H9 (cell line): ENCODE measurements around the gene PLD3. TPM values are rescaled to one million over a fixed set of nuclear protein-coding genes. Genes with fewer than 3 reads are reported as not detected.

ENCODE experiments used
- DNase-seq: peaks from one replicate; pipeline ENCODE4 v3.0.0-alpha.2; 2017
- H2AFZ ChIP-seq: one replicate; pipeline ENCODE4 v1.6.1; 2013; ENCODE audit warnings: mild to moderate bottlenecking, low read length, control low read depth, moderate library complexity
- H2AK5ac ChIP-seq: 2 replicates; pipeline ENCODE4 v1.6.1; 2013; ENCODE audit warnings: low read length, control low read depth, mixed read lengths; ENCODE audit not compliant: insufficient read length
- H2BK120ac ChIP-seq: one replicate; pipeline ENCODE4 v1.6.1; 2013; ENCODE audit warnings: low read depth, mild to moderate bottlenecking, low read length, control low read depth, inconsistent platforms; ENCODE audit not compliant: poor library complexity, severe bottlenecking
- H2BK12ac ChIP-seq: 2 replicates; pipeline ENCODE4 v1.6.1; 2013; ENCODE audit warnings: low read length, control low read depth, mixed read lengths, low read depth; ENCODE audit not compliant: insufficient read length
- H2BK15ac ChIP-seq: 2 replicates; pipeline ENCODE4 v1.6.1; 2013; ENCODE audit warnings: low read depth, low read length, control low read depth
- H2BK20ac ChIP-seq: one replicate; pipeline ENCODE4 v1.6.1; 2013; ENCODE audit warnings: low read depth, mild to moderate bottlenecking, low read length, control low read depth, inconsistent platforms; ENCODE audit not compliant: poor library complexity, severe bottlenecking
- H2BK5ac ChIP-seq: 2 replicates; pipeline ENCODE4 v1.6.1; 2013; ENCODE audit warnings: low read length, control low read depth, mixed read lengths; ENCODE audit not compliant: insufficient read length
- H3K14ac ChIP-seq: 2 replicates; pipeline ENCODE4 v1.6.1; 2013; ENCODE audit warnings: low read length, control low read depth; ENCODE audit not compliant: insufficient read depth
- H3K18ac ChIP-seq: 2 replicates; pipeline ENCODE4 v1.6.1; 2013; ENCODE audit warnings: low read depth, mild to moderate bottlenecking, mixed read lengths, low read length, control low read depth; ENCODE audit not compliant: insufficient read length
- H3K23ac ChIP-seq: 2 replicates; pipeline ENCODE4 v1.6.1; 2013; ENCODE audit warnings: low read length, control low read depth, mixed read lengths, low read depth; ENCODE audit not compliant: insufficient read length
- H3K23me2 ChIP-seq: 2 replicates; pipeline ENCODE4 v1.6.1; 2013; ENCODE audit warnings: low read depth, mild to moderate bottlenecking, mixed read lengths, low read length, control low read depth; ENCODE audit not compliant: insufficient read length, poor library complexity, severe bottlenecking
- H3K27ac ChIP-seq: 2 replicates; pipeline ENCODE4 v1.5.1; 2013; ENCODE audit warnings: low read length, control low read depth, mixed read lengths, low read depth; ENCODE audit not compliant: insufficient read length
- H3K27me3 ChIP-seq: 2 replicates; pipeline ENCODE4 v1.6.1; 2013; ENCODE audit warnings: low read length, control low read depth, inconsistent platforms; ENCODE audit not compliant: insufficient read depth
- H3K4ac ChIP-seq: 2 replicates; pipeline ENCODE4 v1.6.1; 2013; ENCODE audit warnings: low read depth, mild to moderate bottlenecking, control low read depth, inconsistent platforms, low read length, moderate library complexity
- H3K4me1 ChIP-seq: 2 replicates; pipeline ENCODE4 v1.6.1; 2013; ENCODE audit warnings: low read length, control low read depth, inconsistent platforms; ENCODE audit not compliant: insufficient read depth
- H3K4me2 ChIP-seq: 2 replicates; pipeline ENCODE4 v1.6.1; 2013; ENCODE audit warnings: low read length, control low read depth, mixed read lengths; ENCODE audit not compliant: insufficient read length, insufficient read depth
- H3K56ac ChIP-seq: 2 replicates; pipeline ENCODE4 v1.6.1; 2013; ENCODE audit warnings: low read depth, mild to moderate bottlenecking, mixed read lengths, low read length, control low read depth; ENCODE audit not compliant: insufficient read length
- H3K79me1 ChIP-seq: 2 replicates; pipeline ENCODE4 v1.6.1; 2013; ENCODE audit warnings: low read depth, mild to moderate bottlenecking, moderate library complexity, low read length, control low read depth, inconsistent platforms; ENCODE audit not compliant: insufficient read depth, poor library complexity, severe bottlenecking
- H3K79me2 ChIP-seq: 2 replicates; pipeline ENCODE4 v1.6.1; 2013; ENCODE audit warnings: low read length, control low read depth, inconsistent platforms; ENCODE audit not compliant: insufficient read depth
- H3K9ac ChIP-seq: 2 replicates; pipeline ENCODE4 v1.6.1; 2013; ENCODE audit warnings: low read length, control low read depth, mixed read lengths; ENCODE audit not compliant: insufficient read length; ENCODE audit errors: extremely low read depth
- H3K9me3 ChIP-seq: one replicate; pipeline ENCODE4 v1.6.1; 2013; ENCODE audit warnings: low read depth, low read length, inconsistent platforms; ENCODE audit not compliant: control insufficient read depth
- H3T11ph ChIP-seq: one replicate; pipeline ENCODE4 v1.6.1; 2013; ENCODE audit warnings: mild to moderate bottlenecking, low read length, control low read depth, inconsistent platforms
- H4K20me1 ChIP-seq: one replicate; pipeline ENCODE4 v1.6.1; 2013; ENCODE audit not compliant: control insufficient read depth, insufficient read length, insufficient read depth
- H4K5ac ChIP-seq: 2 replicates; pipeline ENCODE4 v1.6.1; 2013; ENCODE audit warnings: low read depth, mild to moderate bottlenecking, mixed read lengths, low read length, control low read depth; ENCODE audit not compliant: insufficient read length
- H4K8ac ChIP-seq: replicated peaks from 2 replicates; pipeline ENCODE4 v1.6.1; 2013; ENCODE audit warnings: low read length, control low read depth, mixed read lengths, low read depth; ENCODE audit not compliant: insufficient read length
- H4K91ac ChIP-seq: 2 replicates; pipeline ENCODE4 v1.6.1; 2013; ENCODE audit warnings: low read depth, mild to moderate bottlenecking, moderate library complexity, mixed read lengths, low read length, control low read depth; ENCODE audit not compliant: insufficient read length
- H3K27ac Mint-ChIP-seq, 3 experiments: 2 replicates in 2 of 3; 3 replicates in 1 of 3; pipeline ENCODE4 v1.8.0; 2020 to 2021; ENCODE audit warnings: mixed read lengths in 3 of 3, mild to moderate bottlenecking in 1 of 3, moderate library complexity in 1 of 3
- H3K27me3 Mint-ChIP-seq: 2 replicates; pipeline ENCODE4 v1.8.0; 2021; ENCODE audit warnings: low read depth, mild to moderate bottlenecking, moderate library complexity, mixed read lengths
- H3K36me3 Mint-ChIP-seq, 3 experiments: 2 replicates in 2 of 3; 3 replicates in 1 of 3; pipeline ENCODE4 v1.8.0; 2020 to 2021; ENCODE audit warnings: low read depth in 3 of 3, mixed read lengths in 3 of 3; ENCODE audit not compliant: insufficient read depth in 1 of 3
- H3K4me1 Mint-ChIP-seq, 2 experiments: 2 replicates each; pipeline ENCODE4 v1.8.0; 2020; ENCODE audit warnings: mixed read lengths in 2 of 2
- H3K4me3 Mint-ChIP-seq, 2 experiments: 2 replicates in 1 of 2; 3 replicates in 1 of 2; pipeline ENCODE4 v1.8.0; 2020 to 2021; ENCODE audit warnings: mild to moderate bottlenecking in 2 of 2, mixed read lengths in 2 of 2, moderate library complexity in 1 of 2
- H3K9me3 Mint-ChIP-seq, 2 experiments: 2 replicates in 1 of 2; 3 replicates in 1 of 2; pipeline ENCODE4 v1.8.0; 2020; ENCODE audit warnings: mild to moderate bottlenecking in 2 of 2, mixed read lengths in 2 of 2, moderate library complexity in 1 of 2
- whole genome bisulfite sequencing: extraction: QIAGEN DNeasy Blood & Tissue Kit; methylation state at CpG from one replicate; pipeline ENCODE4 v1.1.7; 2013; ENCODE audit warnings: missing lambda C conversion rate, low lambda C conversion rate, mixed read lengths; ENCODE audit not compliant: insufficient read length; ENCODE audit errors: extremely low coverage; 5-methylcytosine and 5-hydroxymethylcytosine counted together
- total RNA-seq: library from RNA; stranded (reverse); gene quantifications from 2 replicates; pipeline ENCODE4 v1.2.1, GENCODE V29; 2021
- TF ChIP-seq, protein P1 (sequence below): fragments of 200-600 bp; sonication (generic); conservative IDR thresholded peaks from 3 replicates; pipeline ENCODE4 v1.8.0; 2021; ENCODE audit warnings: antibody characterized with exemption, mild to moderate bottlenecking

PLD3 gene
- total RNA-seq, 1 experiment from 2014 or later: 194 TPM

DNA sequence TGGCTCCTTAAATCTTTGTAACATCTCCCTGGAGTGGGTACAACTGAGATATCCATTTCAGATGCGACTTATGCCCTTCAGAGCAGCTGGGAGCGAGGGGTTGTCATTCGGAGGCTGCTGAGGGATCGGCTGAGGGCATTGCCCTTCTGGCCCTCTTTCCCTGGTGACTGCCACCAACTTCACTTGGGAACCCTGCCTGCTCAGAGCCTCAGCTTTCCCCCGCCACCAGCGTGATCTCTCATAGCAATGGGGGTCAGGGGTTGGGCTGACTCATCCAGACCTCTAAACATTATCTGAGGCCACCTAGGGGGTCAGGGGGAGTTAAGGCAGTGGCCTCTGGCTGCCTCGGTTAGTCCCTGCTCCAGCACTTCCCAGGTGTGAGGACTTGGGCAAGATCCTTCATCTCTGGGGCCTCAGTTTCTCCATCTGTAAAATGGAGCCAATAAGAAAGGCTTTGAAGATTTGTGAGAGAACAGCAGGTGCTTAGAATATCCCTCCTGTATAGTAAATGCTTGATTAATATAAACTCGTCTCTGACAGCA is 63.5 kb downstream of the PLD3 start:
- Histone ChIP-seq H3K4ac (no peak overlapping the region), H2BK15ac (peak overlapping the region; percentile 13; the same call in 1 of the 2 replicates), H3K9ac (no peak overlapping the region), H2AFZ (no peak overlapping the region), H4K20me1 (no peaks in the 10 kb centered on the region), H2BK20ac (no peak overlapping the region), H3K23me2 (no peaks in the 10 kb centered on the region), H3K4me1 (peaks cover 3% of the 10 kb centered on the region; the same call in 1 of the 2 replicates), H3K56ac (no peak overlapping the region), H2BK5ac (no peak overlapping the region), H3T11ph (no peak overlapping the region), H3K27me3 (no peaks in the 10 kb centered on the region), H2BK12ac (no peak overlapping the region), H3K79me1 (no peaks in the 10 kb centered on the region), H2BK120ac (no peak overlapping the region), H3K18ac (no peak overlapping the region), H3K9me3 (no peaks in the 10 kb centered on the region), H3K23ac (no peak overlapping the region), H3K14ac (no peak overlapping the region), H4K91ac (no peak overlapping the region), H3K4me2 (no peak overlapping the region), H4K8ac (no peak overlapping the region), H2AK5ac (no peak overlapping the region), H4K5ac (no peak overlapping the region), H3K27ac (no peak overlapping the region), H3K79me2 (no peaks in the 10 kb centered on the region)
- TF ChIP-seq, protein P1, sequence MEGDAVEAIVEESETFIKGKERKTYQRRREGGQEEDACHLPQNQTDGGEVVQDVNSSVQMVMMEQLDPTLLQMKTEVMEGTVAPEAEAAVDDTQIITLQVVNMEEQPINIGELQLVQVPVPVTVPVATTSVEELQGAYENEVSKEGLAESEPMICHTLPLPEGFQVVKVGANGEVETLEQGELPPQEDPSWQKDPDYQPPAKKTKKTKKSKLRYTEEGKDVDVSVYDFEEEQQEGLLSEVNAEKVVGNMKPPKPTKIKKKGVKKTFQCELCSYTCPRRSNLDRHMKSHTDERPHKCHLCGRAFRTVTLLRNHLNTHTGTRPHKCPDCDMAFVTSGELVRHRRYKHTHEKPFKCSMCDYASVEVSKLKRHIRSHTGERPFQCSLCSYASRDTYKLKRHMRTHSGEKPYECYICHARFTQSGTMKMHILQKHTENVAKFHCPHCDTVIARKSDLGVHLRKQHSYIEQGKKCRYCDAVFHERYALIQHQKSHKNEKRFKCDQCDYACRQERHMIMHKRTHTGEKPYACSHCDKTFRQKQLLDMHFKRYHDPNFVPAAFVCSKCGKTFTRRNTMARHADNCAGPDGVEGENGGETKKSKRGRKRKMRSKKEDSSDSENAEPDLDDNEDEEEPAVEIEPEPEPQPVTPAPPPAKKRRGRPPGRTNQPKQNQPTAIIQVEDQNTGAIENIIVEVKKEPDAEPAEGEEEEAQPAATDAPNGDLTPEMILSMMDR: no peak
- WGBS: no CpG with 5 or more reads among the region's 8 CpGs
- Mint-ChIP-seq H3K27me3 (peaks cover 2% of the 10 kb centered on the region; the same call in 1 of the 2 replicates), H3K9me3 (no peaks in the 10 kb centered on the region), H3K4me1 (peaks cover 21 to 48% of the 10 kb centered on the region in 2 experiments), H3K27ac (peak overlapping the region in 1 of 3 experiments; percentile 86; a peak in 1 of 7 replicates), H3K4me3 (no peak overlapping the region; a peak in 1 of 5 replicates), H3K36me3 (no peaks in the 10 kb centered on the region)
- no peak for DNase-seq
